ENCODE results near the gene ADCY7. TPM values are rescaled to one million over a fixed set of nuclear protein-coding genes. Genes with fewer than 3 reads are reported as not detected.

The ADCY7 gene
- total and polyA plus RNA-seq, 2 donors (not counting 1 experiment from before 2014, with no cell fraction given) = 9.9 to 34.0 TPM

DNA sequence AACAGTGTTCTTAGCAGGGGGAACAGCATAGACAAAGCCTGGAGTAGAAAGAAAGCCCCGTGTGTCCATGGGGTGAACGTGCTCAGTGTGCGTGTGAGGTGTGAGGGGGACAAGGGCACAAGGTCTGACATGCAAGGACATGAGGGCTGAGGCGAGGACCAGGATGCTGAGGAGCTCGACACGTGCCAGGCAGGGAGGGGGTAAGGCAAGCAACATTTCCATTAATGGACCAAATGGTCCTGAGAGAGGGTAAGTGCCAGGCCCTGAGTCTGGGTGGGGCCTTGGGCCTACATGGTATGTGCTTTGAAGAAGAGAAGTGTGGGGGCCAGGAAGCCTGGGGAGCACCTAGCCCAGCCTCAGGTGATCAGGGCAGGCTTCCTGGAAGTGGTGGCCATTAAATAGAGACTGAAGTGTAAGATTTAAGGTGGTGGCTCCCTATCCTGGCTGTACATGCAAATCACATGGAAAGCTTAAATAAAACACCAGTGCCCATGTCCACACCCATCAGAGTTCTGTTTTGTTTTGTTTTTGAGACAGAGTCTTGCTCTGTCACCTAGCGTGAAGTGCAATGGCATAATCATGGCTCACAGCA lies 29.3 kb downstream of the ADCY7 start:
- H3K4me3 ChIP-seq (replicated peaks in 1 of 4; ENCODE audit: control extremely low read depth in 1 of 4, insufficient read depth in 1 of 4, low read depth in 3 of 4, low read length in 4 of 4) = no peak overlapping the region
- no peak overlapping the region for H3K27ac ChIP-seq (ENCODE audit: insufficient read depth, low read length)
- no peaks in the 10 kb centered on the region for H4K20me1 ChIP-seq (ENCODE audit: control insufficient read depth, extremely low read depth, insufficient read depth, low read length)
- H2AFZ ChIP-seq (ENCODE audit: low read length) = no peak overlapping the region
- peaks cover under 1% of the 10 kb centered on the region for H3K36me3 ChIP-seq (ENCODE audit: control insufficient read depth, insufficient read depth, low read length)
- H3K4me1 ChIP-seq (ENCODE audit: control insufficient read depth, extremely low read depth, insufficient read depth, low read length) = no peaks in the 10 kb centered on the region
- H3K9me3 ChIP-seq (ENCODE audit: control insufficient read depth, insufficient read depth, low read depth, low read length) = no peaks in the 10 kb centered on the region
- TF ChIP-seq, protein P1, sequence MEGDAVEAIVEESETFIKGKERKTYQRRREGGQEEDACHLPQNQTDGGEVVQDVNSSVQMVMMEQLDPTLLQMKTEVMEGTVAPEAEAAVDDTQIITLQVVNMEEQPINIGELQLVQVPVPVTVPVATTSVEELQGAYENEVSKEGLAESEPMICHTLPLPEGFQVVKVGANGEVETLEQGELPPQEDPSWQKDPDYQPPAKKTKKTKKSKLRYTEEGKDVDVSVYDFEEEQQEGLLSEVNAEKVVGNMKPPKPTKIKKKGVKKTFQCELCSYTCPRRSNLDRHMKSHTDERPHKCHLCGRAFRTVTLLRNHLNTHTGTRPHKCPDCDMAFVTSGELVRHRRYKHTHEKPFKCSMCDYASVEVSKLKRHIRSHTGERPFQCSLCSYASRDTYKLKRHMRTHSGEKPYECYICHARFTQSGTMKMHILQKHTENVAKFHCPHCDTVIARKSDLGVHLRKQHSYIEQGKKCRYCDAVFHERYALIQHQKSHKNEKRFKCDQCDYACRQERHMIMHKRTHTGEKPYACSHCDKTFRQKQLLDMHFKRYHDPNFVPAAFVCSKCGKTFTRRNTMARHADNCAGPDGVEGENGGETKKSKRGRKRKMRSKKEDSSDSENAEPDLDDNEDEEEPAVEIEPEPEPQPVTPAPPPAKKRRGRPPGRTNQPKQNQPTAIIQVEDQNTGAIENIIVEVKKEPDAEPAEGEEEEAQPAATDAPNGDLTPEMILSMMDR (conservative IDR thresholded peaks at IDR 0.05 in 1 of 2, IDR thresholded peaks at IDR 0.05 in 1 of 2; ENCODE audit: low read depth in 1 of 2, low read length in 2 of 2) = no peak
- no peak for TF ChIP-seq EZH2 (IDR thresholded peaks at IDR 0.05; ENCODE audit: low read length, missing control alignments)
- no peak overlapping the region for H3K9ac ChIP-seq (ENCODE audit: insufficient read depth, low read length)
- H3K27me3 ChIP-seq (ENCODE audit: control insufficient read depth, insufficient read depth, low read length) = no peaks in the 10 kb centered on the region
- DNase-seq (ENCODE audit: low read depth in 2 of 2) = no peak
- no peak overlapping the region for H3K4me2 ChIP-seq (ENCODE audit: extremely low read depth, insufficient read depth, low read length)
- no peaks in the 10 kb centered on the region for H3K79me2 ChIP-seq (ENCODE audit: control insufficient read depth, insufficient read depth, low read length)

DNA sequence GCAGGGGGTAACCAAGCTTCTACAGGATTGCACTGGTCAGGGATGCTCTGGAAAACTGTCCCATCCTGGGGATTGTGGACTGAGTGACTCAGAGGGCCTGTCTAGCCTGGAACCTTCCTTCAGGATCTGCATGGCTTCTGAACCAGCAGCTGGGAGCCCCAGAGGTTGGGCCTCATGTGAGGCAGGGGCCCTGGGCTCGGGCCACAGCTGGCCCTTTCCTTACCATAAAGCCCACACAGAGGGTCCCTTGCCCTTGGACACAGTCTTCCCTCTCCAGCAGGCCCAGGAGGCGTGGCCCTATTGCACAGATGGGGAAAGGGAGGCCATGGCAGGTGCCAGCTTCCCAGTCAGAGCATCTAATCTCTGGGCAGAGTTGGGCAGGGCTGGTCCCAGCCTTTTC lies 30.5 kb downstream of the ADCY7 start:
- no peak overlapping the region for H3K4me2 ChIP-seq (ENCODE audit: extremely low read depth, insufficient read depth, low read length)
- no peak overlapping the region for H3K27ac ChIP-seq (ENCODE audit: insufficient read depth, low read length)
- H3K4me1 ChIP-seq (ENCODE audit: control insufficient read depth, extremely low read depth, insufficient read depth, low read length) = no peaks in the 10 kb centered on the region
- no peak overlapping the region for H3K9ac ChIP-seq (ENCODE audit: insufficient read depth, low read length)
- no peak overlapping the region for H3K4me3 ChIP-seq (replicated peaks in 1 of 4; ENCODE audit: control extremely low read depth in 1 of 4, insufficient read depth in 1 of 4, low read depth in 3 of 4, low read length in 4 of 4)
- no peaks in the 10 kb centered on the region for H3K79me2 ChIP-seq (ENCODE audit: control insufficient read depth, insufficient read depth, low read length)
- no peaks in the 10 kb centered on the region for H3K36me3 ChIP-seq (ENCODE audit: control insufficient read depth, insufficient read depth, low read length)
- no peak overlapping the region for H2AFZ ChIP-seq (ENCODE audit: low read length)
- DNase-seq (ENCODE audit: low read depth in 2 of 2) = no peak
- no peaks in the 10 kb centered on the region for H3K9me3 ChIP-seq (ENCODE audit: control insufficient read depth, insufficient read depth, low read depth, low read length)
- no peaks in the 10 kb centered on the region for H4K20me1 ChIP-seq (ENCODE audit: control insufficient read depth, extremely low read depth, insufficient read depth, low read length)
- H3K27me3 ChIP-seq (ENCODE audit: control insufficient read depth, insufficient read depth, low read length) = no peaks in the 10 kb centered on the region
- no peak for TF ChIP-seq EZH2 (IDR thresholded peaks at IDR 0.05; ENCODE audit: low read length, missing control alignments)
- TF ChIP-seq, protein P1 (conservative IDR thresholded peaks at IDR 0.05 in 1 of 2, IDR thresholded peaks at IDR 0.05 in 1 of 2; ENCODE audit: low read depth in 1 of 2, low read length in 2 of 2) = no peak

DNA sequence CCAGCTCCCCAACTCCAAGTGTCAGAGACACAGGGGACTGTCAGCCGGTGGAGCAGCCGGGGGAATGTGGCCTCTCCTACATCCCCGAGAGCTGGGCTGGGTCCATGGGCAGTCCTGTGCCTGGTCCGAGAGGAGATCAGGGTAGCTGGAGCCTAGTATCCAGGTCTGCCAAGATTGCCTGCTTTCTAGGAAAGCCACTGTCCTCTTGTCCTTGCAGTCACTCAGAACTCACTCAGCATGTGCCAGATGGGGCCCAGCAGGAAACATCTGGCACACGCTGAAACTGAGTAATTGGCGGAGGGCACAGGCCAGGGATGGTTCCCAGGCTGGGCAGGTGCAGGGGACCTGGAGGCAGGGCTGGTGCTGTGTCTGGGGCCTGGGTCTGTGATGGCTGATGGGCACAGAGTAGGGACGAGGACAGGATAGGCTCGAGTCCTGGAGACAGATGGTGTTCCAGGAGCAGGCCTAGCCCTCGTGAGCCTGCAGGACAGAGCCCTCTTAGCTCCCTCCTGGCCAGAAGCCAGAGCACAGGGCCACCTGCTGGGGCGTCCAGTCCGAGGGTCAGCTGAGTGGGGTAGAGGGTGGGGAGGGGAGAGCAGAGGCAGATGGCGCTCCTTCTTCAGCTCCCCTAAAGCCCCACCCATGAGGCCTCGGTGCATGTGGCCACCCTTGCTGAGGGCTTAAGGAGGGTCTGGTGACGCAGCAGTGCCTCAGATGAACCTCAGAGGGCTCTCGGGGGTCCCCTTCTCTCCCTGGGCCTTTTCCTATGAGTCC lies 31.1 kb downstream of the ADCY7 start:
- H3K27ac ChIP-seq (ENCODE audit: insufficient read depth, low read length) = no peak overlapping the region
- H3K79me2 ChIP-seq (ENCODE audit: control insufficient read depth, insufficient read depth, low read length) = no peaks in the 10 kb centered on the region
- H3K4me3 ChIP-seq (replicated peaks in 1 of 4; ENCODE audit: control extremely low read depth in 1 of 4, insufficient read depth in 1 of 4, low read depth in 3 of 4, low read length in 4 of 4) = no peak overlapping the region
- TF ChIP-seq EZH2 (IDR thresholded peaks at IDR 0.05; ENCODE audit: low read length, missing control alignments) = no peak
- H3K9me3 ChIP-seq (ENCODE audit: control insufficient read depth, insufficient read depth, low read depth, low read length) = no peaks in the 10 kb centered on the region
- H3K4me2 ChIP-seq (ENCODE audit: extremely low read depth, insufficient read depth, low read length) = no peak overlapping the region
- no peak overlapping the region for H3K9ac ChIP-seq (ENCODE audit: insufficient read depth, low read length)
- no peaks in the 10 kb centered on the region for H3K4me1 ChIP-seq (ENCODE audit: control insufficient read depth, extremely low read depth, insufficient read depth, low read length)
- no peak for DNase-seq (ENCODE audit: low read depth in 2 of 2)
- H3K27me3 ChIP-seq (ENCODE audit: control insufficient read depth, insufficient read depth, low read length) = no peaks in the 10 kb centered on the region
- H4K20me1 ChIP-seq (ENCODE audit: control insufficient read depth, extremely low read depth, insufficient read depth, low read length) = no peaks in the 10 kb centered on the region
- H2AFZ ChIP-seq (ENCODE audit: low read length) = no peak overlapping the region
- no peaks in the 10 kb centered on the region for H3K36me3 ChIP-seq (ENCODE audit: control insufficient read depth, insufficient read depth, low read length)
